ENCODE data around the gene RAP1GAP.

DNA sequence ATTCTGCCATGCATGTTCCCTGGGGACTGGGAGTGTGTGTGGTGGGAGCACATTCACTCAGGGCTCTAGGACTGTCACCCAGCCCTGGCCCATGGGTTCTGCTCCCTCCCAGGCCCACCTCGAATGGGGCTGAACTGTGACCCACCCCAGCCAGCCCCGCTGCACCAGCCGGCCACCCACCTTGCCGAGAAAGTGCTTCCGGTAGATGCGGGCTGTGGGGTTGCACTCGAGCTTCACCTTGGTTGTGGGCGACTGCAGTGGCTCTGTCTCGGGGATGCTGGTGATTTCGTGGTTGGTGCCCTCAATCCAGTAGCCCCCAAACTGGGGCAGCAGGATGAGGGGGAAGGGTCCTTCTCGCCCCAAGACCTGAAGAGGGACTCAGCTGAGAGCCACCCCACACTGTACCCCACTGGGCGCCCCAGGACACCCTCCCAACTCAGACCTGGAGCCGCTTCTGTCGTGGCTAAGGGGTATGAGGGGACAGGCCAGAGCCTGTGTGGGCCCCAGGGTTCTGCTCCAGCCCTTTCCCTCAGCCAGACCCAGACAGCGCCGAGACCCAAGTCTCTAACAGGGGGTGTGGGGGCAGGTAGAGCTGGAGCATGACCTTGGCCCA lies 51.9 kb downstream of the RAP1GAP start:
- TF ChIP-seq, protein P1, sequence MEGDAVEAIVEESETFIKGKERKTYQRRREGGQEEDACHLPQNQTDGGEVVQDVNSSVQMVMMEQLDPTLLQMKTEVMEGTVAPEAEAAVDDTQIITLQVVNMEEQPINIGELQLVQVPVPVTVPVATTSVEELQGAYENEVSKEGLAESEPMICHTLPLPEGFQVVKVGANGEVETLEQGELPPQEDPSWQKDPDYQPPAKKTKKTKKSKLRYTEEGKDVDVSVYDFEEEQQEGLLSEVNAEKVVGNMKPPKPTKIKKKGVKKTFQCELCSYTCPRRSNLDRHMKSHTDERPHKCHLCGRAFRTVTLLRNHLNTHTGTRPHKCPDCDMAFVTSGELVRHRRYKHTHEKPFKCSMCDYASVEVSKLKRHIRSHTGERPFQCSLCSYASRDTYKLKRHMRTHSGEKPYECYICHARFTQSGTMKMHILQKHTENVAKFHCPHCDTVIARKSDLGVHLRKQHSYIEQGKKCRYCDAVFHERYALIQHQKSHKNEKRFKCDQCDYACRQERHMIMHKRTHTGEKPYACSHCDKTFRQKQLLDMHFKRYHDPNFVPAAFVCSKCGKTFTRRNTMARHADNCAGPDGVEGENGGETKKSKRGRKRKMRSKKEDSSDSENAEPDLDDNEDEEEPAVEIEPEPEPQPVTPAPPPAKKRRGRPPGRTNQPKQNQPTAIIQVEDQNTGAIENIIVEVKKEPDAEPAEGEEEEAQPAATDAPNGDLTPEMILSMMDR (IDR thresholded peaks at IDR 0.05; ENCODE audit: low read length), result no peak
- no peak for TF ChIP-seq EZH2 (optimal IDR thresholded peaks at IDR 0.05; ENCODE audit: low read depth, low read length)
- no peak for TF ChIP-seq EZH2phosphoT487 (IDR thresholded peaks at IDR 0.05; ENCODE audit: low read length)

All from MM.1S (cell line).